HG03064 (cell line): ENCODE data around the gene TNPO1.

Experiments used
- ATAC-seq: cut with Tn5 transposase; IDR thresholded peaks from one replicate; pipeline ENCODE4 v1.9.1; 2021; ENCODE audit warnings: low read depth; ENCODE audit not compliant: unreplicated experiment

The TNPO1 gene

DNA sequence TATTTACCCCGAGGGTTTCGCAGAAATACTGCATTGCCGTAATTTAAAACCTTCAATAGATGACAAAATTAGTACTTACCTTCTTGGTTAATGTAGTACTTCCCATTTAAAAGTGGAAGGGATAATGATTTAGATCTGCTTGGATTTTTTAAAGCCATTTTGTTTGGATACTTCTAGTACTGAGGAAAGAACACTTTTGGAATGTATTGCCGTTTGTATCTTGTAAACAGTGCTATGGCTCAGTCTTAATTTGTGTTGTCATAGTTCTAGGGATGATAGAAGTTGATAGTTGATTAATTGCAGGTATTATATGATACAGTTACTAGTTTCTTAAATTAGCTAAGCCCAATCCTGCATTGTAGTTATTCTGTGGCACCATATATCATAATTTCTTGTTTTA, 33.1 kb downstream of the TNPO1 start:
- ATAC-seq = no peak

GRCh38 chr5:72850113-72850512, 33.7 kb downstream of the TNPO1 start:
- no peak for ATAC-seq

DNA sequence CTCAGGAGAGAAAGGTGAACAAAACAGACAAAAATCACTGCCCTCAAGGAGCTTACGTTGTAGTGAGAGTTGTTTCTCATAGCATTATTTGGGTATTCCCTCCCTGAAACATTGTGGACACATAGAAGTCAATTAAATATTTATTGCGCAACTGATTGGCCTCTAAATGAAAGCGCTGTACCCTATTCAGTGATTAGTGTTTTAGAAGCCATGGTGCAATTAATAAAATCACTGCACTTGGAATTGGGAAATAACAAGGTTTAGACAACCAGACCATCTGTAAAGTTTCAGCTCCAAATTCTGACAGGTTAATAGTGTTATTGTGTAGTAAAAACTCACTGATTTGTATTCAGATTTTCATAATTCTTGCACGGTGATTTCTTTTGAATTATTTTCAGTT, 35.9 kb downstream of the TNPO1 start:
- ATAC-seq = no peak

- ATAC-seq = no peak
These were observed 38.0 kb downstream of the TNPO1 start for GRCh38 chr5:72854419-72854818.

- ATAC-seq = no peak
These were observed 39.4 kb downstream of the TNPO1 start for GRCh38 chr5:72855821-72856220.

DNA sequence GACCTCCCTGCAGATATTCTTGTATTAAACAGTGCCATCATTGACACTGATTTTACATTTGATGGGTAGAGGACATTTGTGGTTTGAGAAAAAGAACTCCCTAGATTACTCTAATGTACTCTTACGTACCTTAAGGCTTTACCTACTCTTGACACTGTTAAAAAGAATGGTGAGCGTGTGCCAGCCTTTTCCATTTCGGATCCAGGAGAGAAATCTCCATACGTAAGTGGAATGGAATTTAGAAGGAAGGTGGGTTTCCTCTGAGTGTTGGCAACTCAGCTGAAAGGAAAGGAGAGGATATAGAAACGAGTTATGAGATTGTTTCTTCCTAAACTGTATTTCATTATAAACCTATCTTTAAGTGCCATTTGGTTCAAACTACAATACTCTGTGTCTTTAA, 40.9 kb downstream of the TNPO1 start:
- no peak for ATAC-seq

DNA sequence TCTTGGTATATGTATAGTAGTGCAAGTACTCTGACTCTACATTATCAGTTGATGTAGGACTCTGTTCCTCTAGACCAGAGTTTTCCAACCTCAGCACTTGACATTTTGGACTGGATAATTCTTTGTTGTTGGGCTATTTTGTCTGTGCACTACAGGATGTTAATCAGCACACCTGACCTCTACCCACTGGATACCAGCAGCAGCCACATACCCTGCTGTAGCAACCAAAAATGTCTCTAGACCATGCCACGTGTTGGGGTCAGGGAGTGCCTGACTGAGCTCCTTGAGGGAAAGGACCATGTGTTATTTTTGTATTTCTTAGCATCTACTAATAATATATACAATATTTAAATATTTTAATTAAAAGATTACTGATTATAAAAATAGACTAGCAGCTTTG, 42.7 kb downstream of the TNPO1 start:
- no peak for ATAC-seq

- ATAC-seq = no peak
These were observed 44.0 kb downstream of the TNPO1 start for GRCh38 chr5:72860499-72860898.

DNA sequence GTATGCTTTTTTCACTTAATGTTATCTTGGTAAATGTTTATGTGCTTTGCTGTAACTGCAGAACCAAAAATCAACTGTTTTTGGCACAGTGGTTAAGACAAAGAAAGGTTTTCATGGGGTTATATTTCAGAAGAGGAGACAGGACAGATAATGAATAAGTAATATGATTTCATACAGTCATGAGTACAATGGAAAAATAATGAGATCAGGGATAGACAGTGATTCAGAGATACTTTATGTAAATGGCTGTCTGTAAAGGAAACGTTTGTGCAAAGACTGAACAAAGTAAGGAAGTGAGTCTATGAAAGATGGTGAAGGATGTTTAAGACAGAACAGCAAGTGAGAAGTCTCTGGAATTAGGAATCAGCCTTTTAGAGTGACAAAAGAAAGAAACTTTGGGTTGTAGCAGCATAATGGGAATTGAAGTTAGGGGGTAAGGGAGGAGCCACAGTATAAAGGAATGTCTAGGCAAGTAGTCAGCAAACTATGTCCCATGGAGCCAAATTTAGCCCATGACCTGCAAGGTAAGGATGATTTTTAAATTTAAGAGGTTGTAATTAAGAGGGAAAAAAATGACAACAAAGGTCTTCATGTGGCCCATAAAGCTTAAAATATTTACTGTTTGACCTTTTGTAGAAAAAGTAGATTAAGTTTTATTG, 55.0 kb downstream of the TNPO1 start:
- no peak for ATAC-seq

DNA sequence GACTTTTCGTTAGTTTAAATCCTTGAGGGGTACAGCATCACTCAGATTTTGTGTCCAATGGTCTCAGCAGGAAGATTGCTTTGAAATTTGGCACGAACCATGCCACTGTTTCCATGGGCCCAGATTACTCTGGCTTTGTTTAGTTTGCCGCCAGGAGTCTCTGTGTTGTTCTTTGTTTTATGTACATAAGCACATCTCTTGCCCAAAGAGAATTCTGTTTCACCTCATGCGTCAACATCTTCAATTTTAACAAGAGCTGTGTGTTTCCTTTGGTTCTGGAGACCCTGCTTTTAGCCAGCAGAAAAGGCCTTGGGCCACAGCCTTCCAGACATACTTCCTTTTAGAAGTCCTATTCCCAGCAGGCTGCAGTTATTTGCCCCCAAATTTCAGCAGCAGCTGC, 62.4 kb downstream of the TNPO1 start:
- ATAC-seq = no peak

GRCh38 chr5:72882989-72883388, 66.5 kb downstream of the TNPO1 start:
- ATAC-seq = no peak

GRCh38 chr5:72883850-72884249, 67.4 kb downstream of the TNPO1 start:
- ATAC-seq = no peak

DNA sequence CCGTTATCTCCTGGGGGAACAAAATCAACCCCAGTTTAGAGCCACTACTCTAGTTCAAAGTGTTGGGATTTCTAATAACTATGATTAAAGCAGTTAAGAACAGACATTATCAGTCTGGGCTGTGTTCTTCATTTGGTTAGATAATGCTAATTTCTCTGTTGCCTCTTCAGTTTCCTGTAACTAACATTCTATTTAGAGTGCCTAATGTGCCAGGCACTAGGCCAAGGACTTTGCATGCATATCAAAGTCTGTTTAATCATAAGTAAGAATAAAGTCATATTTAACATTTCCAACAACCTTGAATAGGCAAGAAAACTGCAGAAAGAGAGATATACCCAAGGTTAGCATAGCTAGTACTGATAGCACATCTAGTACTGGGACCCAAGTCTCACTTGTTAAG, 68.4 kb downstream of the TNPO1 start:
- no peak for ATAC-seq

DNA sequence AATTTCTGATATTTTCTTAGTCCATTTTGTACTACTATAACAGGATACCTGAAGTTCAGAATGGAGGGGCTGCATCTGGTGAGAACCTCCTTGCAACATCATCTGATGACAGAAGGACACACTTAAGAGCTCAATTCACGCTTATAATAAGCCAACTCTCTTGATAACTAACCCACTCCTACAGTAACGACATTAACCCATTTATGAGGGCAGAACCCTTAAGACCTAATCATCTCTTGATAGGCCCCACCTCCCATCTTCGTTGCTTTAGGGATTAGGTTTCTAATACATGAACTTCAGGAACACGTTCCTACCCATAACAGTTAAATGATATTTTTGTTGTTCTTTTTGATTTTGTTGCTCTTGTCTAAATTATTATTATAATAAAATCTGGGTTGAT, 69.4 kb downstream of the TNPO1 start:
- no peak for ATAC-seq

DNA sequence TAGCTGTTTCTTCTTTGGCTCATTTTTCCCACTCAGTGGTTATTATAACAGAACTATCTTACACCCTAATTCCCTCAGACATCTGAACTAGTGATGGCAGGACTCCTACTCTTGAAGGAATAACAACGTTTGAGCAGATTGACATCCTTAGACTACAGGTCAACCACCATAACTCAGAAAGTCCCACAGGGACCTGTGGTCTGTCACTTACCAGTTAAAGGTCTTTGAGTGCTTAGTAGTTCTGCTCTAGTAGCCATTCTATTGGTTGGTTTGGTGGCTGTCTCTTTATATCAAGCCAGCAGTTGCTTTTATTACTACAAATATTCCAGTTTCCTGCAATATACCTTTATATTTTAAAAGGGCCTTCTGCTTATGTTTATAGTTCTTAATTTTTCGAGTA, 72.1 kb downstream of the TNPO1 start:
- ATAC-seq = no peak

GRCh38 chr5:72889324-72889723, 72.9 kb downstream of the TNPO1 start:
- ATAC-seq = no peak

GRCh38 chr5:72892846-72893245, 76.4 kb downstream of the TNPO1 start:
- no peak for ATAC-seq

DNA sequence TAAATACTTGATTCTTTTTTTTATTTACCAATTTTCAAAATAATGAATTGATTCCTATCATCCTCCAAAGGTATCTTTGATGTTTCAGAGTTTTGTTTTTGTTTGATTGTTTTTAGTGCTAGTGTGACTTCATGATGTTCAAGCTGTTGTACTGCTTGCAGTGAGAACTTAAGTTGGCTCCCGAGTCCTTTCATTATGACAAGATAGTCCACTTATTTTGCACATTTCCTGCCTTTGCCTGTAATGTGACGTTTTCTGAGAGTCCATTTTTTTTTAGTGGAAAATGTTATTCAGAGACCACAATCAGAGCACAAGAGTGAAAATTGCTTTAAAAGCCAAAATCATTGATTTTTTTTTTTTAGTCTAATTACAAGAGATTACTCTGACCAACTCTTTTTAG, 79.3 kb downstream of the TNPO1 start:
- no peak for ATAC-seq

DNA sequence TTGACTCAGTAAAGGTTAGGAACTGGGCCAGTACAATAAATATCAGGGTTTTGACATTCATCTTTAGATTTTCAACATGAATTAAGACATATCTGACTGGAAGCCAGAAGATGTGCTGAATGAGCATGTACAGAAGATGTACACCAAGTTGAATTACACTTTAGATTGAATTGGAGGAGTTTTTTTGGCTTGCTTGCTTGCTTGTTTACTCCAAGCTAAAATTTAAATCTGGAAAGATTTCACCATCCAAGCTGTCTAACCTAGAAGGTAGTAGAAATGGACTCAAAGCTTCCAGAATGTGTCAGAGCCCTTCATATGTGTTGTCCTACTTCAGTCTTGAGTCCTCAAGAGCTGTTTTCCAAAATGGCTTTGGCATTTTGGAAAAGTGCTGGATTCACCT, 90.3 kb downstream of the TNPO1 start:
- ATAC-seq = no peak

DNA sequence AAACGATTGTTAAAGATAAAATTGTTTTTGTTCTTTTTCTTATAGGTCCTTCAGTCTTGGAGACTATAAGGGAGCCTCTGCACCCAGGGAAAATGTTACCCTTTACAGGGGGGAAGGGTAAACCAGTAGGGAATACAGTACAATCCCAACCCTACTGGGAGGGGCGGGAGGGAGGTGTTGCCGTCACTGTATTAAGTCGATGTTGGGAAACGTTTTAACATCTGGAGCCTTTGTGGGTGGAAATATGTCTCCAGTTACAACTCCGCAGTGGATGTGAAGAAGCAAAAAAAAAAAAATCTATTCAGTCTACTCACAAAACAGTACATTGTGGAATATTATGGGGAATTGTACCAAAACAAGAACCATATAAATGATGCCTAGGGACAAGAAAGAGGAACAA, 92.2 kb downstream of the TNPO1 start:
- ATAC-seq = no peak

DNA sequence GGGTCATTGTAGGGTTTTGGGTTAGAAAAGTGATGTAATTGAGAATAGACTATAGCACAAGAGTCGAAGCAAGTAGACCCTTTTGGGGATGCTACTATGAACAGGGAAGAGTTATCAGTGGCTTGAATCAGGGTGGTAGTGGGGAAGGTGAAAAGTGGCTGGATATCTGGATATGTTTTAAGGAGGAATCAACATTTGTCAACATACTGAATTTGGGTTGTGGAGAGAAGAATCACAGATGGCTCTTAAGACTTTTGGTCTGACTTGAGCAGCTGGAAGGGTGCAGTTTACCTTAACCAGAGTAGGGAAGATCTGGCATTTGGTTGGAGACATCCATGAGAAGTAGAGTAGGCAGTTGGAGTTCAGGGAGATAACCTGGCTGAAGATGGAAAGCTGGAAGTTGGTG, 100.9 kb downstream of the TNPO1 start:
- ATAC-seq = no peak

- no peak for ATAC-seq
These were observed 104.4 kb downstream of the TNPO1 start for GRCh38 chr5:72920690-72921502.
